HG02642 (cell line): ENCODE results near the gene SNF8.
"Not testable (repeated sequence)": the region's sequence is repeated elsewhere in the genome, so short reads cannot be mapped to it uniquely, and the experiment has no call there.

Source experiments
- ATAC-seq: cut with Tn5 transposase; IDR thresholded peaks from one replicate; pipeline ENCODE4 v1.9.1; 2021; ENCODE audit warnings: mild to moderate bottlenecking; ENCODE audit not compliant: unreplicated experiment, poor library complexity

SNF8 gene

GRCh38 chr17:48944515-48945260 is at the start of gene SNF8:
SNF8 (minus strand) TSS chr17:48944842; CDS start chr17:48944734, 108 bp downstream.
- peak; percentile 92 for ATAC-seq

- ATAC-seq = no peak
Observed at GRCh38 chr17:48993951-48994350, 49.3 kb upstream of the SNF8 start.

- no peak for ATAC-seq
Observed at GRCh38 chr17:48993305-48993704, 48.7 kb upstream of the SNF8 start.

GRCh38 chr17:48992444-48992843 is 47.8 kb upstream of the SNF8 start:
- no peak for ATAC-seq

- no peak for ATAC-seq
Observed at GRCh38 chr17:48990882-48991357, 46.3 kb upstream of the SNF8 start.

GRCh38 chr17:48989100-48989499 is 44.5 kb upstream of the SNF8 start:
- ATAC-seq = no peak

- ATAC-seq = no peak
Observed at GRCh38 chr17:48985436-48986245, 41.0 kb upstream of the SNF8 start.

- ATAC-seq = no peak
Observed at GRCh38 chr17:48981927-48982539, 37.4 kb upstream of the SNF8 start.

- ATAC-seq = no peak
Observed at GRCh38 chr17:48973806-48974205, 29.2 kb upstream of the SNF8 start.

- no peak for ATAC-seq
Observed at GRCh38 chr17:48972749-48973097, 28.1 kb upstream of the SNF8 start.

GRCh38 chr17:48970865-48971687 is 26.4 kb upstream of the SNF8 start:
- ATAC-seq = no peak

- ATAC-seq = no peak
Observed at GRCh38 chr17:48970224-48970623, 25.6 kb upstream of the SNF8 start.

GRCh38 chr17:48961516-48962233 is 17.0 kb upstream of the SNF8 start:
- no peak for ATAC-seq

GRCh38 chr17:48960834-48961515 is 16.3 kb upstream of the SNF8 start:
- no peak for ATAC-seq

GRCh38 chr17:48954300-48954755 is 9.7 kb upstream of the SNF8 start:
- no peak for ATAC-seq

GRCh38 chr17:48952904-48953303 is 8.3 kb upstream of the SNF8 start:
- ATAC-seq = no peak

GRCh38 chr17:48951572-48951971 is 6.9 kb upstream of the SNF8 start:
- no peak for ATAC-seq

GRCh38 chr17:48945261-48945651 is 614 bp upstream of the SNF8 start:
- ATAC-seq = not testable (repeated sequence)

- no peak for ATAC-seq
Observed at GRCh38 chr17:48933035-48933434, 11.6 kb downstream of the SNF8 start.
